Measurements from ENCODE around the gene CDC27. TPM values are rescaled to one million over a fixed set of nuclear protein-coding genes. Genes with fewer than 3 reads are reported as not detected.

The CDC27 gene
- 81.9 and 106 TPM in 2 replicates for total RNA-seq
- polyA plus RNA-seq: 137 TPM in 2 replicates
- 81.6 and 85.5 TPM in 2 replicates for polyA plus RNA-seq (2012)
- polyA minus RNA-seq (ENCODE audit: low replicate concordance): 71.1 and 102 TPM in 2 replicates

GRCh38 chr17:47188876-47189731 is at the start of gene CDC27:
CDC27 (minus strand) TSS chr17:47189295; CDS start chr17:47189172, 123 bp downstream.
- Histone ChIP-seq H3K4me3 (replicated peaks in 1 of 4; ENCODE audit: control extremely low read depth in 1 of 4, insufficient read depth in 1 of 4, low read depth in 3 of 4, low read length in 4 of 4) (peak within 1 kb of the TSS; percentile 50 to 99 (median 78)), H3K4me2 (ENCODE audit: extremely low read depth, insufficient read depth, low read length) (peak within 1 kb of the TSS; percentile 96), H3K9me3 (ENCODE audit: control insufficient read depth, insufficient read depth, low read depth, low read length) (no peaks in the 10 kb centered on the region), H3K79me2 (ENCODE audit: control insufficient read depth, insufficient read depth, low read length) (peaks cover 49% of the 10 kb centered on the region), H3K36me3 (ENCODE audit: control insufficient read depth, insufficient read depth, low read length) (no peaks in the 10 kb centered on the region), H2AFZ (ENCODE audit: low read length) (peak within 1 kb of the TSS; percentile 75), H3K9ac (ENCODE audit: insufficient read depth, low read length) (peak within 1 kb of the TSS; percentile 94), H3K27ac (ENCODE audit: insufficient read depth, low read length) (peak within 1 kb of the TSS; percentile 95), H4K20me1 (ENCODE audit: control insufficient read depth, extremely low read depth, insufficient read depth, low read length) (peaks cover 2% of the 10 kb centered on the region), H3K4me1 (ENCODE audit: control insufficient read depth, extremely low read depth, insufficient read depth, low read length) (no peaks in the 10 kb centered on the region), H3K27me3 (ENCODE audit: control insufficient read depth, insufficient read depth, low read length) (no peaks in the 10 kb centered on the region)
- no peak for TF ChIP-seq CTCF (conservative IDR thresholded peaks at IDR 0.05 in 1 of 2, IDR thresholded peaks at IDR 0.05 in 1 of 2; ENCODE audit: low read depth in 1 of 2, low read length in 2 of 2)
- TF ChIP-seq EZH2 (IDR thresholded peaks at IDR 0.05; ENCODE audit: low read length, missing control alignments): no peak
- peak; percentile 94 to 98 for DNase-seq (ENCODE audit: low read depth in 2 of 2)

- no peak for TF ChIP-seq EZH2 (IDR thresholded peaks at IDR 0.05; ENCODE audit: low read length, missing control alignments)
- TF ChIP-seq CTCF (conservative IDR thresholded peaks at IDR 0.05 in 1 of 2, IDR thresholded peaks at IDR 0.05 in 1 of 2; ENCODE audit: low read depth in 1 of 2, low read length in 2 of 2): no peak
- Histone ChIP-seq H3K4me2 (ENCODE audit: extremely low read depth, insufficient read depth, low read length) (no peak overlapping the region), H3K27me3 (ENCODE audit: control insufficient read depth, insufficient read depth, low read length) (no peaks in the 10 kb centered on the region), H4K20me1 (ENCODE audit: control insufficient read depth, extremely low read depth, insufficient read depth, low read length) (no peaks in the 10 kb centered on the region), H3K4me3 (replicated peaks in 1 of 4; ENCODE audit: control extremely low read depth in 1 of 4, insufficient read depth in 1 of 4, low read depth in 3 of 4, low read length in 4 of 4) (no peak overlapping the region), H3K4me1 (ENCODE audit: control insufficient read depth, extremely low read depth, insufficient read depth, low read length) (peaks cover 14% of the 10 kb centered on the region), H3K79me2 (ENCODE audit: control insufficient read depth, insufficient read depth, low read length) (no peaks in the 10 kb centered on the region), H2AFZ (ENCODE audit: low read length) (no peak overlapping the region), H3K27ac (ENCODE audit: insufficient read depth, low read length) (no peak overlapping the region), H3K9me3 (ENCODE audit: control insufficient read depth, insufficient read depth, low read depth, low read length) (no peaks in the 10 kb centered on the region), H3K36me3 (ENCODE audit: control insufficient read depth, insufficient read depth, low read length) (no peaks in the 10 kb centered on the region), H3K9ac (ENCODE audit: insufficient read depth, low read length) (no peak overlapping the region)
- no peak for DNase-seq (ENCODE audit: low read depth in 2 of 2)
These were observed 49.4 kb upstream of the CDC27 start for GRCh38 chr17:47238321-47239010.

GRCh38 chr17:47237841-47238240 is 48.7 kb upstream of the CDC27 start:
- H3K36me3 ChIP-seq (ENCODE audit: control insufficient read depth, insufficient read depth, low read length): no peaks in the 10 kb centered on the region
- no peak overlapping the region for H3K4me3 ChIP-seq (replicated peaks in 1 of 4; ENCODE audit: control extremely low read depth in 1 of 4, insufficient read depth in 1 of 4, low read depth in 3 of 4, low read length in 4 of 4)
- peaks cover 14% of the 10 kb centered on the region for H3K4me1 ChIP-seq (ENCODE audit: control insufficient read depth, extremely low read depth, insufficient read depth, low read length)
- no peak overlapping the region for H2AFZ ChIP-seq (ENCODE audit: low read length)
- no peaks in the 10 kb centered on the region for H3K9me3 ChIP-seq (ENCODE audit: control insufficient read depth, insufficient read depth, low read depth, low read length)
- H3K27me3 ChIP-seq (ENCODE audit: control insufficient read depth, insufficient read depth, low read length): no peaks in the 10 kb centered on the region
- H3K27ac ChIP-seq (ENCODE audit: insufficient read depth, low read length): no peak overlapping the region
- no peak overlapping the region for H3K9ac ChIP-seq (ENCODE audit: insufficient read depth, low read length)
- H3K79me2 ChIP-seq (ENCODE audit: control insufficient read depth, insufficient read depth, low read length): no peaks in the 10 kb centered on the region
- no peak for DNase-seq (ENCODE audit: low read depth in 2 of 2)
- TF ChIP-seq EZH2 (IDR thresholded peaks at IDR 0.05; ENCODE audit: low read length, missing control alignments) (no peak), CTCF (conservative IDR thresholded peaks at IDR 0.05 in 1 of 2, IDR thresholded peaks at IDR 0.05 in 1 of 2; ENCODE audit: low read depth in 1 of 2, low read length in 2 of 2) (no peak)
- H3K4me2 ChIP-seq (ENCODE audit: extremely low read depth, insufficient read depth, low read length): no peak overlapping the region
- no peaks in the 10 kb centered on the region for H4K20me1 ChIP-seq (ENCODE audit: control insufficient read depth, extremely low read depth, insufficient read depth, low read length)
